Fibroblast of pulmonary artery (primary cell): ENCODE measurements around the gene GUCA2B.

Source experiments
- DNase-seq: peaks from one replicate; pipeline ENCODE4 v3.0.0-alpha.2; 2010; ENCODE audit warnings: low read depth
- H3K4me3 ChIP-seq: replicated peaks from 2 replicates; pipeline ENCODE4 v1.5.1; 2011; ENCODE audit warnings: low read depth, mild to moderate bottlenecking, control low read depth, low read length, moderate library complexity
- TF ChIP-seq, protein P1 (sequence below): IDR thresholded peaks from 2 replicates; pipeline ENCODE4 v1.5.1; 2011; ENCODE audit warnings: mild to moderate bottlenecking, control low read depth, low read length, inconsistent platforms; ENCODE audit errors: missing control alignments

GUCA2B gene

DNA sequence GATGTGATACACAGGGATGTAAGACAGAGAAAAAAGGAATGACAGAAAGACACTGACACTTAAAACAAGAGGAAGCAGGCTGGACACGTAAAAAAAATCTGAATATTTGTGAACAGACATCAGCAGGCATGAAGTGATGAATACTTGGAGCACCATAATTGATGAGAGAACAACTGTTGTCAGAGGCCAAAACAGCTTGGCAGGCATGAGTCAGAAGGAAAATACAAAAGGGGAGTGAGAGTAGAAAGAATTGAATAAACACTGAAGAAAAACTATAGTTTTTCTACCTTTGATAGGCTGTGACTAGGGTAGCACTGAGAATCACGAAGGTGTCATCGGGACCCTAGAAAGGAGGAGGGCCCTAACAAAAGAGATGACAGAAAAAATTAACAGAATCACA is 32.9 kb downstream of the GUCA2B start:
- TF ChIP-seq, protein P1, sequence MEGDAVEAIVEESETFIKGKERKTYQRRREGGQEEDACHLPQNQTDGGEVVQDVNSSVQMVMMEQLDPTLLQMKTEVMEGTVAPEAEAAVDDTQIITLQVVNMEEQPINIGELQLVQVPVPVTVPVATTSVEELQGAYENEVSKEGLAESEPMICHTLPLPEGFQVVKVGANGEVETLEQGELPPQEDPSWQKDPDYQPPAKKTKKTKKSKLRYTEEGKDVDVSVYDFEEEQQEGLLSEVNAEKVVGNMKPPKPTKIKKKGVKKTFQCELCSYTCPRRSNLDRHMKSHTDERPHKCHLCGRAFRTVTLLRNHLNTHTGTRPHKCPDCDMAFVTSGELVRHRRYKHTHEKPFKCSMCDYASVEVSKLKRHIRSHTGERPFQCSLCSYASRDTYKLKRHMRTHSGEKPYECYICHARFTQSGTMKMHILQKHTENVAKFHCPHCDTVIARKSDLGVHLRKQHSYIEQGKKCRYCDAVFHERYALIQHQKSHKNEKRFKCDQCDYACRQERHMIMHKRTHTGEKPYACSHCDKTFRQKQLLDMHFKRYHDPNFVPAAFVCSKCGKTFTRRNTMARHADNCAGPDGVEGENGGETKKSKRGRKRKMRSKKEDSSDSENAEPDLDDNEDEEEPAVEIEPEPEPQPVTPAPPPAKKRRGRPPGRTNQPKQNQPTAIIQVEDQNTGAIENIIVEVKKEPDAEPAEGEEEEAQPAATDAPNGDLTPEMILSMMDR = no peak
- peak; percentile 55 for DNase-seq
- no peak overlapping the region for H3K4me3 ChIP-seq

DNA sequence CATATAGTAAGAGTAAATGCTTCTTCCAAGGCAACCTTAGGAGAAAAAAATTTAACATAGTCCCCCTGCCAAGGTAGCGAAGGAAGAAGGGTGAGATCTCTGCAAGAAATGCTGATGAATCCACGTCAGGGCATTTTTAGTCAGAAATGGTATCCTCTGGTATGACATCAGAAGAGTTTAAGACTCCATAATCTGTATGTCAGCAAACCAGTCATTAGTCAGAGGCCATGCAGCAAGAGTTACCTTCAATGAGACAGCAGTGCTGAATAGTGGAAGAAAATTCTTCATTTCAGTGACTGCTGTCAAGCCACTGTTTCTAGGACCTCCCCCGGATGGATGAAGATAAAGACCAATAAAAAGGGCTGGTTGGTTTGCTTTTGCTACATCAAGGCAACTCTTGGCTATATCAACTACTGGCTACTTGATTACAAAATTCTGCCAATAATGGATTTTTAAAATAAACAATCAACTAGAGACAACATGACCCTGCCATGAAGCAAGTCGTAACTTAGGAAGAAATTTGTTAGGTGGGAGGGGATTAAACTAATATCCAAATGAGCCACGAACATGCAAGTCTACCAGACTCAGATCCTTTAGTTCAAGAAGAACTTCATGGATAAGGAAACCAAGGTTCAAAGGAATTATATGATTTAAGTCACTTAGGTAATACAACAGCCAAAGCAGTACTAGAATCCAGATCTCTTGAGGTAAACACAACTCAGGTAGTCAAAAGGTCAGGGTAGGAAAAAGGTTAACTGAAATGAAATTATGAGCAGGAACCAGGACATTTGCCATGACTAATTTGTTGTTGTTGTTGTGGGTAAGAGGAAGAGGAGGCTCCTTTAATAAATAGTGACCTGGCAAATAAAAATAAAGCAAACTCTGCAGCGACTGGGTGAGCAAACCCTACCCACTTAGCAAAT is 37.0 kb downstream of the GUCA2B start:
- TF ChIP-seq, protein P1 = no peak
- no peak for DNase-seq
- H3K4me3 ChIP-seq = no peak overlapping the region

DNA sequence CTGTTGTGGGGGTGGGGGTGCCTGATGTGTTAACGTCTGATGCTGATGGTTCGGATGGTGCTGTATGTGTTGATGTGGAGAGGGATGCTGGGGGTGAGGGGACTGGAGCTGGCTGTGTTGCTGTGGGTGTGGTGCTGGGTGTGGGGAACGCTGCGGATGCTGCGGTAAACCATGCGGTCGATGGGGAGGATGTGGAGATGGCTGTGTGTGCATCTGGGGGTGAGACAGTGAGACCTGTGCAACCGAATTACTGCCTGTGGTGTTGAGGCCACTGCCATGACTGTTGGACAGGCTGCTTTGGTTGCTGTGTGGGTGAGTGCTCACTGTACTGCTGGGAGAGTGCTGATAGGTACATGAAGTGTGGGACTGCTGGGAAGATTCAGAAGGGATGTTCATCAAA is 38.1 kb downstream of the GUCA2B start:
- no peak overlapping the region for H3K4me3 ChIP-seq
- DNase-seq = no peak
- TF ChIP-seq, protein P1 = no peak

DNA sequence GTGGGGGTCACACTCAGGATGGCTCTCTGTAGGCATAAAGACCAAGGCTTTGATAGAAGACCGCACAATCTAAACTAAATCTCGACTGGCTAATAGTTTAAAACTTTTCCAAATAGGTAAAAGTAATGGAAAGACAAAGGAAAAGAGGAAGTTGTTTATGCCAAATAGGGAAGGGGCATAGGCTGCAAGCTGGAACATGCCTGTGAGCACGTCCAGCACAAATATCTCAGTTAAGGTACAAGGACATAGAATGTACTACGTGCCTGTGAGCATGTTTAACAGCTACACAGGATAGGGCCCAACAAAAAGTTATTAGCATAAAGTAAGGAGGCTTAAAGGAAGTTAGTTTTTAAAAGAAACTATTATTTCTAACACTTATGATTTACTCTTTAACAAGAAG is 38.9 kb downstream of the GUCA2B start:
- no peak for DNase-seq
- TF ChIP-seq, protein P1 = no peak
- no peak overlapping the region for H3K4me3 ChIP-seq

DNA sequence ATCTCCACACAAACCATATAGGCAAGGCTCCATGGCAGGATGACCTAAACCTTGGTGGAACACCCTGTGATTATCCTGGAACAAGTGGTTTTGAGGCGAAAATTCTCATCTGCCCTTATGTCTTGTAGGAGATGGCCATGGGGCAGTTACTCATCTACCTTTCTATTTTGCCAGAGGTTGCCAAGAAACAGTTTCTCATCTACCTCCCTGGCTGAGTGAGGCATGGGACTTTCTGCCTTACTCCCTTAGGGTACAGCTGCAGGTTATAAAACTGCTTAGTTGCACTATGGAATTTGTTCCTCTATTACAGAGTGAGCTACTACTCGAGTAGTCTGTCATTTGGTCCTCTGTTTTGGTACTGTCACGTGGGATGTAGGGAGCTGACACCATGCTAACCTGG is 42.6 kb downstream of the GUCA2B start:
- TF ChIP-seq, protein P1 = no peak
- H3K4me3 ChIP-seq = no peak overlapping the region
- no peak for DNase-seq

DNA sequence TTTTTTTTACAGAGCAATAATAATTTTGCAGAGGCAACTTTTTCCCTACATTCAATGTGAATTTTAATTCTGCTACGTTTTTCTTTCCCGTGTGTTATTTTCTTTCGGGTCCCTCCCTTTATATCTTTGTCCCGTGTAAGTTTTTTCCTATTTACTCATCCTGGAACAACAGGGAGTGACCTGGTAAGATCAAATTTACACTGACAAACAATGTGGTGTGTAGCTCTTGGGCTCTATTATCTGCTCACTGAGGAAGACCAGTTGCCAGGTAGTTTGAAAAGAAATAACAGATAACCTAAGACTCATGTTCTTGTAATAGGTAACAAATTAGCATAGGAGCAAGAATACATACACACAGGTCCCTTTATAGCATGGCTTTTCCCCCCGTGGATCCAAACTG is 45.0 kb downstream of the GUCA2B start:
- TF ChIP-seq, protein P1 = no peak
- H3K4me3 ChIP-seq = no peak overlapping the region
- no peak for DNase-seq

DNA sequence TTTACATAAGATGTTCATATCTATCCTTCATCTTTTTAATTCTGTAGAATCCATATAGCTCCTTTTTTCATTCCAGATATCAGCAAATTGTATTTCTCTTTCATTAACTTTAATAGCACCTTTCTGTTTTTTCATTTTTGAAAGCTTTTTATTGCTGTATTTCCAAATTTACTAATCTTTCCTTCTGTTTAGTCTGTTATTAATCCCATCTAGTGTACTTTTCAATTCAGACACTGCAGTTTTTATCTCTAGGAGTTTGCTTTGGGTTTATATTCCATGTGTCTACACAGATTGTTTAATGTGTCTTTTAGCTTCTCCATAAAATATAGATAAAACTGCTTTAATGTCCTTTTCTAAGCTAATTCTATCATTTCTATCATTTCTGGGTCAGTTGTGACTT is 48.8 kb downstream of the GUCA2B start:
- H3K4me3 ChIP-seq = no peak overlapping the region
- TF ChIP-seq, protein P1 = no peak
- no peak for DNase-seq
